Lower lobe of right lung (tissue), 2 donors: ENCODE results near the gene HHIPL1. TPM values are rescaled to one million over a fixed set of nuclear protein-coding genes. Genes with fewer than 3 reads are reported as not detected.

Experiments used
- ATAC-seq, 2 donors: fragments of 200-7000 bp; cut with Tn5 transposase; one replicate each; pipeline ENCODE4 v1.9.1; 2020 to 2022; ENCODE audit warnings: mild to moderate bottlenecking in 2 of 2, moderate library complexity in 2 of 2
- DNase-seq: peaks from one replicate; pipeline ENCODE4 v3.0.0-alpha.2; 2020
- H3K27ac ChIP-seq: fragments of 200-600 bp; one replicate; pipeline ENCODE4 v1.8.0; 2022
- H3K27me3 ChIP-seq: fragments of 200-600 bp; one replicate; pipeline ENCODE4 v1.8.0; 2022; ENCODE audit warnings: low read depth
- H3K36me3 ChIP-seq: fragments of 200-600 bp; one replicate; pipeline ENCODE4 v1.8.0; 2022; ENCODE audit warnings: mild to moderate bottlenecking
- H3K4me1 ChIP-seq: fragments of 200-600 bp; one replicate; pipeline ENCODE4 v1.8.0; 2022
- H3K4me3 ChIP-seq: fragments of 200-600 bp; one replicate; pipeline ENCODE4 v1.8.0; 2022; ENCODE audit warnings: mild to moderate bottlenecking
- H3K9me3 ChIP-seq: fragments of 200-600 bp; one replicate; pipeline ENCODE4 v1.8.0; 2022
- intact Hi-C: fragments of 100-400 bp; cut with DNase I; formaldehyde crosslinking; loops from one replicate; pipeline ENCODE4 v1.11.0; 2022
- total RNA-seq: library from RNA; stranded (reverse); fragmentation: NEBNext Ultra II Directional; extraction: Animal tissue kit (Norgen Biotek cat#: 25700); gene quantifications from one replicate; pipeline ENCODE4 v1.2.1, GENCODE V29; 2021
- TF ChIP-seq, protein P1 (sequence below): fragments of 200-600 bp; IDR thresholded peaks from one replicate; pipeline ENCODE4 v1.8.0; 2022; ENCODE audit warnings: antibody characterized with exemption, mild to moderate bottlenecking
- donor health status: DM: no; HTN: yes; CAD: no; lungs with severe emphysema.

Gene HHIPL1
- total RNA-seq, 1 donor from 2014 or later = 1.6 TPM

DNA sequence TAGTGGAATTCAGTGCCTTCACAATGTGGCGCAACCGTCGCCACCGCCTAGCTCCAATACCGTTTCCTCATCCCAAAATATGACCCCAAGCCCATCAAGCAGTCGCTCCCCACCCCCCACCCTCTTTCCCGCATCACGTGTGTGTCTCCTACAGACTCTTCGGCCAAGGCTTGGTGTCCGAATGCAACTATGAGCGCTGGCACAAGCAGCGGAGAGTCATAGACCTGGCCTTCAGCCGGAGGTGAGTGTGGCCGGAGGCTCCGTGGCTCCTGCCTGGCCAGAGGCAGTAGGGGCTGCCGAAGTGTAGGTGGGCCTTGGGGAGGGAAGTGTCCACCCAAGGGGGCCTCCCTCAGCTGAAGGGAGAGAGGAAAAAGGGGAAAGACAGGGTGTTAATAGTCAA, 54.9 kb downstream of the HHIPL1 start:
- no peaks in the 10 kb centered on the region for H3K36me3 ChIP-seq
- no peaks in the 10 kb centered on the region for H3K4me1 ChIP-seq
- intact Hi-C loops = no loop called here
- H3K4me3 ChIP-seq = no peak overlapping the region
- no peak overlapping the region for H3K27ac ChIP-seq
- TF ChIP-seq, protein P1, sequence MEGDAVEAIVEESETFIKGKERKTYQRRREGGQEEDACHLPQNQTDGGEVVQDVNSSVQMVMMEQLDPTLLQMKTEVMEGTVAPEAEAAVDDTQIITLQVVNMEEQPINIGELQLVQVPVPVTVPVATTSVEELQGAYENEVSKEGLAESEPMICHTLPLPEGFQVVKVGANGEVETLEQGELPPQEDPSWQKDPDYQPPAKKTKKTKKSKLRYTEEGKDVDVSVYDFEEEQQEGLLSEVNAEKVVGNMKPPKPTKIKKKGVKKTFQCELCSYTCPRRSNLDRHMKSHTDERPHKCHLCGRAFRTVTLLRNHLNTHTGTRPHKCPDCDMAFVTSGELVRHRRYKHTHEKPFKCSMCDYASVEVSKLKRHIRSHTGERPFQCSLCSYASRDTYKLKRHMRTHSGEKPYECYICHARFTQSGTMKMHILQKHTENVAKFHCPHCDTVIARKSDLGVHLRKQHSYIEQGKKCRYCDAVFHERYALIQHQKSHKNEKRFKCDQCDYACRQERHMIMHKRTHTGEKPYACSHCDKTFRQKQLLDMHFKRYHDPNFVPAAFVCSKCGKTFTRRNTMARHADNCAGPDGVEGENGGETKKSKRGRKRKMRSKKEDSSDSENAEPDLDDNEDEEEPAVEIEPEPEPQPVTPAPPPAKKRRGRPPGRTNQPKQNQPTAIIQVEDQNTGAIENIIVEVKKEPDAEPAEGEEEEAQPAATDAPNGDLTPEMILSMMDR = no peak
- H3K9me3 ChIP-seq = peaks cover 18% of the 10 kb centered on the region
- no peaks in the 10 kb centered on the region for H3K27me3 ChIP-seq
- no peak for DNase-seq
- no peak for ATAC-seq

DNA sequence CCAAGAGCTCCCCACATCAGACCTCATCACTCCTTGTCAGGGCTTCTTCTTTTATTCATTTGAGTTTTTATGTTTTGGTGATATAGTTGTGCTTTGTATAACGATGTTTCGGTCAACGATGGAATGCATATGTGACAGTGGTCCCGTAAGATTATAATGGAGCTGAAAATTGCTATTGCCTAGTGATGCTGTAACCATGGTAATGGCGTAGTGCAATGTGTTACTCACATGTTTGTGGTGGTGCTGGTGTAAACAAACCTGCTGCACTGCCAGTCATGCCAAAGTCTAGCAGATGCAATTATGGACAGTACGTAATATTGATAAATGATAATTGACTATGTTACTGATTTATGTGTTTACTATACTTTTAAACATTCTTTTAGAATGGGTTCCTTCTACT, 55.5 kb downstream of the HHIPL1 start:
- Histone ChIP-seq H3K4me1 (no peaks in the 10 kb centered on the region), H3K4me3 (no peak overlapping the region), H3K36me3 (no peaks in the 10 kb centered on the region), H3K27ac (no peak overlapping the region), H3K27me3 (no peaks in the 10 kb centered on the region), H3K9me3 (peaks cover 18% of the 10 kb centered on the region)
- ATAC-seq (no peak), DNase-seq (no peak)
- intact Hi-C loops = no loop called here
- TF ChIP-seq, protein P1 = no peak

DNA sequence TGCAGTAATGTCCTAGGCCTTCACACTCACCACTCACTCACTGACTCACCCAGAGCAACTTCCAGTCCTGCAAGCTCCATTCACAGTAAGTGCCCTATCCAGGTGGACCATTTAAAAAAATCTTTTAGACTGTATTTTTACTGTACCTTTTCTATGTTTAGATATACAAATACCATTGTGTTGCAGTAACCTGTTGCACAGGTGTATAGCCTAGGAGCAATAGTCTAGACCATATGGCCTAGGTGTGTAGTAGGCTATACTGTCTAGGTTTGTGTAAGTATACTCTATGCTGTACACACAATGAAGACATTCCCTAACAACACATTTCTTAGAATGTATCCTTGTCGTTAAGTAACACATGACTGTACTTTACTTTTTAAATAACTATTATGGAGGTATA, 56.3 kb downstream of the HHIPL1 start:
- intact Hi-C loops = no loop called here

DNA sequence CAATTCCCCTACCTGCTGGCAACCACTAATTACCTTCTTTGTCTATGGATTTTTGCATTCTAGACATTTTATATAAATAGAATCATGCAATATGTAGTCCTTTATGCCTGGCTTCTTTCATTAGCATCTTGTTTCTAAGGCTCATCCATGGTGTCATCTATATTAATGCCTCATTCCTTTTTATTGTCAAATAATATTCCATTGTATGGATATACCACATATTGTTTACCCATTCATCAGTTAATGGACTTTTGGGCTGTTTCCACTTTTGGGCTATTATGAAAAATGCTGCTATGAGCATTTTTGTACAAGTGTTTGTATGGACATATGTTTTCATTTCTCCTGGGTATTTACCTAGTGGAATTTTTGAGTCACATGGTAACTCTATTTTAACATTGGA, 57.2 kb downstream of the HHIPL1 start:
- Histone ChIP-seq H3K27ac (no peak overlapping the region), H3K27me3 (no peaks in the 10 kb centered on the region), H3K4me1 (no peaks in the 10 kb centered on the region), H3K36me3 (no peaks in the 10 kb centered on the region), H3K9me3 (peaks cover 18% of the 10 kb centered on the region), H3K4me3 (no peak overlapping the region)
- DNase-seq (no peak), ATAC-seq (no peak)
- TF ChIP-seq, protein P1 = no peak
- intact Hi-C loops = no loop called here

More for the DNA sequence above, 56.3 kb downstream of the HHIPL1 start:
- H3K4me1 ChIP-seq = no peaks in the 10 kb centered on the region
- DNase-seq (no peak), ATAC-seq (no peak)
- no peaks in the 10 kb centered on the region for H3K36me3 ChIP-seq
- no peak overlapping the region for H3K27ac ChIP-seq
- TF ChIP-seq, protein P1 = no peak
- H3K9me3 ChIP-seq = peaks cover 18% of the 10 kb centered on the region
- no peak overlapping the region for H3K4me3 ChIP-seq
- no peaks in the 10 kb centered on the region for H3K27me3 ChIP-seq

DNA sequence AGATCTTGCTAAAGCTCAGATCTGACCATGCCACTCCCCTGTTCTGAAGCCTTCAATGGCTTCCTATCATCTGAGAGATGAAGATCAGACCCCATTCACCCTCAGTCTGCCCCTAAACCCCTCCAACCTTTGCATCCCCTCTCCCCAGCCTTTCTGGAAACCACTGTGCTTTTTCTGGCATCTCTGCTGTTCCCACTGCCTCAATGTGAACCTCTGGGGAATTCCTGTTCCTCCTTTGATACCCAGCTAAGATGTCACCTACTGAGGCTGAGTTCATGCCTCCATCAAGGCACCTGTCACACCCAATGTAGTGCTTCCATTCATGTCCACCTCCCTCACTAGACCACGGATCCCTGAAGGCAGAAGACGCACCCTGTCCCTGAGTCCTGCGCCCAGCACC, 58.5 kb downstream of the HHIPL1 start:
- ATAC-seq (no peak), DNase-seq (no peak)
- Histone ChIP-seq H3K4me3 (no peak overlapping the region), H3K9me3 (peaks cover 18% of the 10 kb centered on the region), H3K27me3 (no peaks in the 10 kb centered on the region), H3K27ac (no peak overlapping the region), H3K4me1 (no peaks in the 10 kb centered on the region), H3K36me3 (no peaks in the 10 kb centered on the region)
- TF ChIP-seq, protein P1 = no peak
- intact Hi-C loops = no loop called here

DNA sequence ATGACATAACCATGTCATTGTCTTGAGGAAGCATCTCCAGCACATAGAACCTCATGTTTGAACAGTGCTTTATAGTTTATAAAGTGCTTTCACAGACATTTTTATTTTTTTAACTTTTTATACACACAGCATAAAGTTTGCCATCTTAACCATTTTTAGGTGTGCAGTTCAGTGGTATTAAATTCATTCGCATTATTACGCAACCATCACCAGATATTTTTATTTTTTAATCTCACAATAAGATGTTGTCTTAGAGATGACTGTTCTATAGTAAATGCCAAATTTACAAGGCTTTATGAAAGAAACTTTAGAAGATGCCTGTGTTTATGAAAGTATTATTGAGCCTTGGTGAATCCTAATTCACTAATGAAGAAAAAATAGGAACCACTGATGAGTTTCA, 59.1 kb downstream of the HHIPL1 start:
- intact Hi-C loops = no loop called here
- Histone ChIP-seq H3K4me1 (no peaks in the 10 kb centered on the region), H3K36me3 (no peaks in the 10 kb centered on the region), H3K27me3 (no peaks in the 10 kb centered on the region), H3K27ac (no peak overlapping the region), H3K4me3 (no peak overlapping the region), H3K9me3 (peaks cover 18% of the 10 kb centered on the region)
- DNase-seq (no peak), ATAC-seq (no peak)
- TF ChIP-seq, protein P1 = no peak
